GM12878 (cell line): ENCODE measurements around the gene MOV10L1. TPM values are rescaled to one million over a fixed set of nuclear protein-coding genes. Genes with fewer than 3 reads are reported as not detected.

Experiments used
- ATAC-seq: fragments of 200-7000 bp; cut with Tn5 transposase; 3 replicates; pipeline ENCODE4 v1.9.1; 2020; ENCODE audit warnings: mild to moderate bottlenecking, moderate library complexity
- BruUV-seq: library from RNA; stranded (reverse); fragments of 400-500 nt; replicated peaks from 2 replicates; lab custom pipeline; 2021; lab: Mats Ljungman, UMichigan
- CTCF ChIA-PET: fragments of 300-600 bp; sonication (Branson Sonifier 250); formaldehyde crosslinking; extraction: SDS; loops from one replicate; lab custom pipeline; 2021; ENCODE audit warnings: inconsistent platforms; lab: Yijun Ruan, JAX
- POLR2A ChIA-PET: fragments of 350-600 bp; formaldehyde crosslinking; extraction: SDS; loops from one replicate; lab custom pipeline; 2021; ENCODE audit warnings: inconsistent platforms; lab: Charles Lee
- RAD21 ChIA-PET: fragments of 300-600 bp; sonication (Branson Sonifier 250); formaldehyde crosslinking; loops from one replicate; lab custom pipeline; 2023; ENCODE audit warnings: antibody characterized with exemption; ENCODE audit not compliant: unreplicated experiment; lab: Charles Lee
- SMC1A ChIA-PET: fragments of 300-600 bp; sonication (Branson Sonifier 250); formaldehyde crosslinking; loops from one replicate; lab custom pipeline; 2023; ENCODE audit not compliant: unreplicated experiment, uncharacterized antibody; lab: Charles Lee
- DNase-seq: peaks from one replicate; pipeline ENCODE4 v3.0.0-alpha.2; 2011; ENCODE audit warnings: low read depth, low spot score
- FAIRE-seq: peaks from 3 replicates; lab custom pipeline; 2011; peaks lifted over from hg19 to GRCh38; lab: Jason Lieb, UNC
- H2AFZ ChIP-seq: 2 replicates; pipeline ENCODE4 v1.6.0; 2011; ENCODE audit warnings: low read depth, low read length, control low read depth; ENCODE audit not compliant: control insufficient read depth
- H3K27ac ChIP-seq: 2 replicates; pipeline ENCODE4 v1.5.1; 2011; ENCODE audit warnings: control low read depth; ENCODE audit not compliant: control insufficient read depth, insufficient read depth
- H3K27me3 ChIP-seq, 2 experiments: replicated peaks in 1 of 2; 2 replicates each; pipeline versions ENCODE4 v1.6.0 to v1.6.1; 2011; ENCODE audit warnings: low read length in 1 of 2; ENCODE audit not compliant: control insufficient read depth in 2 of 2, insufficient read depth in 2 of 2
- H3K36me3 ChIP-seq, 2 experiments: 2 replicates each; pipeline ENCODE4 v1.5.1; 2011; ENCODE audit warnings: low read length in 1 of 2; ENCODE audit not compliant: control insufficient read depth in 2 of 2, insufficient read depth in 2 of 2
- H3K4me1 ChIP-seq: 2 replicates; pipeline ENCODE4 v1.6.1; 2011; ENCODE audit warnings: mild to moderate bottlenecking, low read length, moderate library complexity, mixed read lengths; ENCODE audit not compliant: control insufficient read depth, insufficient read depth
- H3K4me2 ChIP-seq: 2 replicates; pipeline ENCODE4 v1.6.0; 2011; ENCODE audit warnings: control low read depth; ENCODE audit not compliant: control insufficient read depth, insufficient read depth
- H3K4me3 ChIP-seq: fragments of 200-600 bp; sonication (generic); 2 replicates; pipeline ENCODE4 v1.5.1; 2016
- H3K79me2 ChIP-seq: 2 replicates; pipeline ENCODE4 v1.6.0; 2011; ENCODE audit warnings: low read length; ENCODE audit not compliant: control insufficient read depth, insufficient read depth
- H3K9ac ChIP-seq: 2 replicates; pipeline ENCODE4 v1.8.0; 2011; ENCODE audit warnings: low read length, control low read depth, mixed read lengths; ENCODE audit not compliant: control insufficient read depth, insufficient read depth
- H3K9me3 ChIP-seq: replicated peaks from 3 replicates; pipeline ENCODE4 v1.5.1; 2011; ENCODE audit warnings: mild to moderate bottlenecking, low read length; ENCODE audit not compliant: control insufficient read depth, insufficient read depth
- H4K20me1 ChIP-seq: 2 replicates; pipeline ENCODE4 v1.6.0; 2011; ENCODE audit not compliant: control insufficient read depth, insufficient read depth
- ATF7 ChIP-seq: fragments of 450-650 bp; IDR thresholded peaks from 2 replicates; pipeline ENCODE4 v1.6.1; 2016; ENCODE audit warnings: low read depth, mild to moderate bottlenecking
- BACH1 ChIP-seq: fragments of 450-650 bp; IDR thresholded peaks from 2 replicates; pipeline ENCODE4 v1.6.1; 2017; ENCODE audit warnings: mild to moderate bottlenecking, borderline replicate concordance
- BHLHE40 ChIP-seq, 2 experiments: fragments of 450-650 bp in 1 of 2; IDR thresholded peaks; 2 replicates each; pipeline ENCODE4 v1.6.1; 2011 to 2017; ENCODE audit warnings: low read depth in 2 of 2, borderline replicate concordance in 1 of 2, improper control_type of control experiment in 1 of 2, low read length in 1 of 2, mild to moderate bottlenecking in 1 of 2
- BMI1 ChIP-seq: fragments of 450-650 bp; IDR thresholded peaks from 2 replicates; pipeline ENCODE4 v1.6.1; 2016; ENCODE audit warnings: mild to moderate bottlenecking, moderate library complexity, borderline replicate concordance
- CREB1 ChIP-seq: IDR thresholded peaks from 2 replicates; pipeline ENCODE4 v1.6.1; 2012; ENCODE audit warnings: low read depth, mild to moderate bottlenecking, inconsistent platforms
- FOS ChIP-seq: IDR thresholded peaks from 3 replicates; pipeline ENCODE4 v1.6.1; 2011; ENCODE audit warnings: borderline replicate concordance; ENCODE audit not compliant: insufficient read length; ENCODE audit errors: extremely low read depth
- FOXM1 ChIP-seq: IDR thresholded peaks from 2 replicates; pipeline ENCODE4 v1.6.1; 2012; ENCODE audit warnings: low read depth, mild to moderate bottlenecking, inconsistent platforms, low read length, moderate library complexity
- RELA ChIP-seq: fragments of 450-650 bp; IDR thresholded peaks from 2 replicates; pipeline ENCODE4 v1.8.0; 2014; ENCODE audit warnings: borderline replicate concordance; ENCODE audit not compliant: partially characterized antibody
- ZNF274 ChIP-seq: IDR thresholded peaks from one replicate; pipeline ENCODE4 v1.8.0; 2011; ENCODE audit not compliant: insufficient read length, insufficient read depth
- WGBS: methylation state at CpG from one replicate; pipeline ENCODE4 v1.1.6; 2016; ENCODE audit warnings: low lambda C conversion rate; ENCODE audit not compliant: insufficient replicate concordance, insufficient coverage; ENCODE audit errors: missing lambda C conversion rate; 5-methylcytosine and 5-hydroxymethylcytosine counted together
- in situ Hi-C: fragments of 300-500 bp; cut with MboI; formaldehyde crosslinking; loops from 9 replicates; pipeline ENCODE4 v1.14.3; 2018; ENCODE audit warnings: mixed read lengths
- intact Hi-C: fragments of 100-400 bp; cut with micrococcal nuclease; formaldehyde crosslinking; loops from one replicate; pipeline ENCODE4 v1.14.2; 2022; ENCODE audit not compliant: unreplicated experiment
- polyA plus RNA-seq, 11 experiments: library from polyadenylated mRNA; depleted of rRNA in 4 of 11; unstranded in 6 of 11; stranded (reverse) in 5 of 11; fragments of >200 nt; fragmentation: Nextera tagmentation in 4 of 11; fragmentation: Illumina TruSeq in 1 of 11; extraction: Ambion mirVana in 4 of 11; extraction: Trizol in 1 of 11; gene quantifications; 1 replicate in 1 of 11; 2 replicates in 10 of 11; pipeline versions ENCODE4 v1.2.1 to v1.2.3, GENCODE V29; 2011 to 2016; ENCODE audit warnings: inconsistent platforms in 2 of 11, missing spikeins in 2 of 11, low read depth in 1 of 11
- total RNA-seq, 4 experiments: library from RNA; depleted of rRNA in 3 of 4; stranded (reverse); fragments of >200 nt in 3 of 4; fragmentation: Illumina TruSeq in 1 of 4; extraction: Trizol in 1 of 4; gene quantifications; 2 replicates each; pipeline versions ENCODE4 v1.2.1 to v1.2.3, GENCODE V29; 2013 to 2021
- TF ChIP-seq, protein P1 (sequence below): IDR thresholded peaks from 2 replicates; pipeline ENCODE4 v1.6.1; 2012; ENCODE audit warnings: low read length, inconsistent platforms
- TF ChIP-seq, protein P2 (sequence below): IDR thresholded peaks from 2 replicates; pipeline ENCODE4 v1.6.1; 2011; ENCODE audit warnings: low read depth, mild to moderate bottlenecking, low read length, moderate library complexity, borderline replicate concordance; ENCODE audit errors: extremely low read depth
- TF ChIP-seq, protein P3 (sequence below): fragments of 450-650 bp; IDR thresholded peaks from 2 replicates; pipeline ENCODE4 v1.6.1; 2017; ENCODE audit warnings: antibody characterized with exemption, mild to moderate bottlenecking, moderate library complexity
- TF ChIP-seq, protein P4 (sequence below): fragments of 450-650 bp; formaldehyde crosslinking; IDR thresholded peaks from 2 replicates; pipeline ENCODE4 v1.4.0; 2022; ENCODE audit warnings: mild to moderate bottlenecking, moderate library complexity
- TF ChIP-seq, protein P5 (sequence below): IDR thresholded peaks from 2 replicates; pipeline ENCODE4 v1.6.1; 2012; ENCODE audit warnings: low read depth, low read length, improper control_type of control experiment
- TF ChIP-seq, protein P6 (sequence below): fragments of 450-650 bp; IDR thresholded peaks from 2 replicates; pipeline ENCODE4 v1.6.1; 2016; ENCODE audit warnings: mild to moderate bottlenecking

MOV10L1 gene
- total and polyA plus RNA-seq, 10 of the 15 experiments (the other 5 are each of a cell fraction or from before 2014, with no cell fraction given): 0.22 TPM; not detected in 9

DNA sequence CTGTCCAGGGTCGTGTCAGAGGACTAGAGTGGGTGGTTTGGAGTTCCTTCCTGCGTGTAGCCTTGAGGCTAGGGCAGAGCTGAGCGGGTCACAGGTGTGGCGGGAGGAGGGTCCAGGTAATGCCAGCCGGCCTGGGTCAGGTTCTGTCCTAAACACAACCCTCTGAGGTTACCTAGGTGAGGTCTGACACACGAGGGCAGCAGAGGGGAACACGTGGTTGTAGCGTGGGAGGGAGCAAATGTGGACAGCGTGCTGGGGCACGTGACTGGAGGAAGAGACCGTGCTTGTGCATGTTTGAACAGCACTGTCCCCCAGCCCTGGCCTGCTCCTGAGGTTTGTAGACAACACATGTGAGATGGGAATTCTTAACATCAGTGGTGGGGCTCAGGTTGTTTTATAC lies 13.1 kb downstream of the MOV10L1 start:
- DNase-seq: no peak
- SMC1A ChIA-PET: no interaction called here
- FAIRE-seq: peak; percentile 59
- in situ Hi-C loops: no loop called here
- H3K27me3 ChIP-seq: no peaks in the 10 kb centered on the region
- ATAC-seq: peak; percentile 71
- CTCF ChIA-PET: no interaction called here
- H3K9me3 ChIP-seq: no peaks in the 10 kb centered on the region
- no peaks in the 10 kb centered on the region for H3K36me3 ChIP-seq
- RAD21 ChIA-PET: interaction anchor here (0.9 kb wide), 1 partner anchor 88 kb away, joined by 3 read pairs; no protein-coding TSS in a partner anchor
- POLR2A ChIA-PET: no interaction called here
- no TSS peak for BruUV-seq
- H3K4me2 ChIP-seq: no peak overlapping the region
- no peak overlapping the region for H3K4me3 ChIP-seq
- H4K20me1 ChIP-seq: no peaks in the 10 kb centered on the region
- intact Hi-C loops: no loop called here
- H2AFZ ChIP-seq: peak overlapping the region; percentile 6; the same call in 1 of the 2 replicates
- H3K27ac ChIP-seq: no peak overlapping the region
- H3K79me2 ChIP-seq: no peaks in the 10 kb centered on the region
- no peak overlapping the region for H3K9ac ChIP-seq
- peaks cover 8% of the 10 kb centered on the region for H3K4me1 ChIP-seq
- WGBS: 29% methylated on average over 11 of the region's 11 CpGs
- TF ChIP-seq BHLHE40 (IDR thresholded peaks at IDR 0.05; ENCODE audit: borderline replicate concordance in 1 of 2, low read depth in 2 of 2, low read length in 1 of 2): peak; percentile 80 to 88
- no peak for TF ChIP-seq CREB1
- TF ChIP-seq, protein P1, sequence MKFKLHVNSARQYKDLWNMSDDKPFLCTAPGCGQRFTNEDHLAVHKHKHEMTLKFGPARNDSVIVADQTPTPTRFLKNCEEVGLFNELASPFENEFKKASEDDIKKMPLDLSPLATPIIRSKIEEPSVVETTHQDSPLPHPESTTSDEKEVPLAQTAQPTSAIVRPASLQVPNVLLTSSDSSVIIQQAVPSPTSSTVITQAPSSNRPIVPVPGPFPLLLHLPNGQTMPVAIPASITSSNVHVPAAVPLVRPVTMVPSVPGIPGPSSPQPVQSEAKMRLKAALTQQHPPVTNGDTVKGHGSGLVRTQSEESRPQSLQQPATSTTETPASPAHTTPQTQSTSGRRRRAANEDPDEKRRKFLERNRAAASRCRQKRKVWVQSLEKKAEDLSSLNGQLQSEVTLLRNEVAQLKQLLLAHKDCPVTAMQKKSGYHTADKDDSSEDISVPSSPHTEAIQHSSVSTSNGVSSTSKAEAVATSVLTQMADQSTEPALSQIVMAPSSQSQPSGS: no peak
- no peak for TF ChIP-seq BMI1
- no peak for TF ChIP-seq BACH1
- TF ChIP-seq, protein P2, sequence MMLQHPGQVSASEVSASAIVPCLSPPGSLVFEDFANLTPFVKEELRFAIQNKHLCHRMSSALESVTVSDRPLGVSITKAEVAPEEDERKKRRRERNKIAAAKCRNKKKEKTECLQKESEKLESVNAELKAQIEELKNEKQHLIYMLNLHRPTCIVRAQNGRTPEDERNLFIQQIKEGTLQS: peak; percentile 55; the same call in 1 of the 2 replicates
- TF ChIP-seq, protein P3, sequence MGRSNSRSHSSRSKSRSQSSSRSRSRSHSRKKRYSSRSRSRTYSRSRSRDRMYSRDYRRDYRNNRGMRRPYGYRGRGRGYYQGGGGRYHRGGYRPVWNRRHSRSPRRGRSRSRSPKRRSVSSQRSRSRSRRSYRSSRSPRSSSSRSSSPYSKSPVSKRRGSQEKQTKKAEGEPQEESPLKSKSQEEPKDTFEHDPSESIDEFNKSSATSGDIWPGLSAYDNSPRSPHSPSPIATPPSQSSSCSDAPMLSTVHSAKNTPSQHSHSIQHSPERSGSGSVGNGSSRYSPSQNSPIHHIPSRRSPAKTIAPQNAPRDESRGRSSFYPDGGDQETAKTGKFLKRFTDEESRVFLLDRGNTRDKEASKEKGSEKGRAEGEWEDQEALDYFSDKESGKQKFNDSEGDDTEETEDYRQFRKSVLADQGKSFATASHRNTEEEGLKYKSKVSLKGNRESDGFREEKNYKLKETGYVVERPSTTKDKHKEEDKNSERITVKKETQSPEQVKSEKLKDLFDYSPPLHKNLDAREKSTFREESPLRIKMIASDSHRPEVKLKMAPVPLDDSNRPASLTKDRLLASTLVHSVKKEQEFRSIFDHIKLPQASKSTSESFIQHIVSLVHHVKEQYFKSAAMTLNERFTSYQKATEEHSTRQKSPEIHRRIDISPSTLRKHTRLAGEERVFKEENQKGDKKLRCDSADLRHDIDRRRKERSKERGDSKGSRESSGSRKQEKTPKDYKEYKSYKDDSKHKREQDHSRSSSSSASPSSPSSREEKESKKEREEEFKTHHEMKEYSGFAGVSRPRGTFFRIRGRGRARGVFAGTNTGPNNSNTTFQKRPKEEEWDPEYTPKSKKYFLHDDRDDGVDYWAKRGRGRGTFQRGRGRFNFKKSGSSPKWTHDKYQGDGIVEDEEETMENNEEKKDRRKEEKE: no peak
- TF ChIP-seq, protein P4, sequence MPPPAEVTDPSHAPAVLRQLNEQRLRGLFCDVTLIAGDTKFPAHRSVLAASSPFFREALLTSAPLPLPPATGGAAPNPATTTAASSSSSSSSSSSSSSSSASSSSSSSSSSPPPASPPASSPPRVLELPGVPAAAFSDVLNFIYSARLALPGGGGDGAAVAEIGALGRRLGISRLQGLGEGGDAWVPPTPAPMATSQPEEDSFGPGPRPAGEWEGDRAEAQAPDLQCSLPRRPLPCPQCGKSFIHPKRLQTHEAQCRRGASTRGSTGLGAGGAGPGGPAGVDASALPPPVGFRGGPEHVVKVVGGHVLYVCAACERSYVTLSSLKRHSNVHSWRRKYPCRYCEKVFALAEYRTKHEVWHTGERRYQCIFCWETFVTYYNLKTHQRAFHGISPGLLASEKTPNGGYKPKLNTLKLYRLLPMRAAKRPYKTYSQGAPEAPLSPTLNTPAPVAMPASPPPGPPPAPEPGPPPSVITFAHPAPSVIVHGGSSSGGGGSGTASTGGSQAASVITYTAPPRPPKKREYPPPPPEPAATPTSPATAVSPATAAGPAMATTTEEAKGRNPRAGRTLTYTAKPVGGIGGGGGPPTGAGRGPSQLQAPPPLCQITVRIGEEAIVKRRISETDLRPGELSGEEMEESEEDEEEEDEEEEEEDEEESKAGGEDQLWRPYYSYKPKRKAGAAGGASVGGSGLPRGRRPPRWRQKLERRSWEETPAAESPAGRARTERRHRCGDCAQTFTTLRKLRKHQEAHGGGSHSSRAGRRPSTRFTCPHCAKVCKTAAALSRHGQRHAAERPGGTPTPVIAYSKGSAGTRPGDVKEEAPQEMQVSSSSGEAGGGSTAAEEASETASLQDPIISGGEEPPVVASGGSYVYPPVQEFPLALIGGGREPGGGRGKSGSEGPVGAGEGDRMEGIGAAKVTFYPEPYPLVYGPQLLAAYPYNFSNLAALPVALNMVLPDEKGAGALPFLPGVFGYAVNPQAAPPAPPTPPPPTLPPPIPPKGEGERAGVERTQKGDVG (CRISPR knock-in tag): no peak
- TF ChIP-seq, protein P5, sequence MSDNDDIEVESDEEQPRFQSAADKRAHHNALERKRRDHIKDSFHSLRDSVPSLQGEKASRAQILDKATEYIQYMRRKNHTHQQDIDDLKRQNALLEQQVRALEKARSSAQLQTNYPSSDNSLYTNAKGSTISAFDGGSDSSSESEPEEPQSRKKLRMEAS: peak; percentile 80
- no peak for TF ChIP-seq ATF7
- TF ChIP-seq, protein P6, sequence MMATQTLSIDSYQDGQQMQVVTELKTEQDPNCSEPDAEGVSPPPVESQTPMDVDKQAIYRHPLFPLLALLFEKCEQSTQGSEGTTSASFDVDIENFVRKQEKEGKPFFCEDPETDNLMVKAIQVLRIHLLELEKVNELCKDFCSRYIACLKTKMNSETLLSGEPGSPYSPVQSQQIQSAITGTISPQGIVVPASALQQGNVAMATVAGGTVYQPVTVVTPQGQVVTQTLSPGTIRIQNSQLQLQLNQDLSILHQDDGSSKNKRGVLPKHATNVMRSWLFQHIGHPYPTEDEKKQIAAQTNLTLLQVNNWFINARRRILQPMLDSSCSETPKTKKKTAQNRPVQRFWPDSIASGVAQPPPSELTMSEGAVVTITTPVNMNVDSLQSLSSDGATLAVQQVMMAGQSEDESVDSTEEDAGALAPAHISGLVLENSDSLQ: no peak
- TF ChIP-seq FOS: no peak
- no peak for TF ChIP-seq ZNF274
- no peak for TF ChIP-seq FOXM1
- TF ChIP-seq RELA: peak; percentile 22
